Measurements from ENCODE around the gene SMIM3.
"Not testable (repeated sequence)": the region's sequence is repeated elsewhere in the genome, so short reads cannot be mapped to it uniquely, and the experiment has no call there.

Gene SMIM3

DNA sequence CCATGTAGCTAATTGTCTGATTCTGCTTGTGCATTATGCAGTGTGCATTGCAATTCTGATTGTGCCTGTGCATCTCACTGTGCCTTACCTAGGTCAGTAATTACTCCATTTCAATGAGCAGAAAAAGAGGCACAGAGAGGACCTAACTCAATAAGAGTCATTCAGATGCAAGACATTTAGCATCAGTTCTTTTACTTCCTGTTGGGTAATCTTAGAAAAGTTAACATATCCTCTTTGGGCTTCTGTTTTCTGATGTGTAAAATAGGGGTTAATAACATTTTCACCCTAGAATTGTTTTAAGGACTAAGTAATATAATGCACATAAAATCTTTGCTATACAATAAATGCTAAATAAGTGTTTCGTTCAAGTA lies 12.8 kb upstream of the SMIM3 start:
- no peak for DNase-seq

DNA sequence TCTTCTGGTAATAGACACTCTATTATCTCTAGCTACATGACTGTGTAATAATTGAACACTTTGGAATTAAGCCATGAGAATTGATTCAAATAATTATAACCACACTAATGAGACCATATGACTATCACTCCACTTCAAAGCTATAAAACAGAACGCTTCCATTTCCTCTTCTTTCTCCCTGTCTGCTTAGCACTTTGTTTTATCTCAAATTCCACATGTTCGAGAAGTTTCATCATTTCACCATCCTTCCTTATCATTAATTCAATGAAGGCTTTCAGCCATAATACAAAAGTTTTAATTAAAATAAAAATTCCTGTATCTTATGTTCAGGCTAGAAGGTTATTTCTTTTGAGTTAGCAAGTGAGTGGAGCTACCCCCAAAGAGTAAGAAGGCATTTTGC lies 12.3 kb upstream of the SMIM3 start:
- no peak for DNase-seq

DNA sequence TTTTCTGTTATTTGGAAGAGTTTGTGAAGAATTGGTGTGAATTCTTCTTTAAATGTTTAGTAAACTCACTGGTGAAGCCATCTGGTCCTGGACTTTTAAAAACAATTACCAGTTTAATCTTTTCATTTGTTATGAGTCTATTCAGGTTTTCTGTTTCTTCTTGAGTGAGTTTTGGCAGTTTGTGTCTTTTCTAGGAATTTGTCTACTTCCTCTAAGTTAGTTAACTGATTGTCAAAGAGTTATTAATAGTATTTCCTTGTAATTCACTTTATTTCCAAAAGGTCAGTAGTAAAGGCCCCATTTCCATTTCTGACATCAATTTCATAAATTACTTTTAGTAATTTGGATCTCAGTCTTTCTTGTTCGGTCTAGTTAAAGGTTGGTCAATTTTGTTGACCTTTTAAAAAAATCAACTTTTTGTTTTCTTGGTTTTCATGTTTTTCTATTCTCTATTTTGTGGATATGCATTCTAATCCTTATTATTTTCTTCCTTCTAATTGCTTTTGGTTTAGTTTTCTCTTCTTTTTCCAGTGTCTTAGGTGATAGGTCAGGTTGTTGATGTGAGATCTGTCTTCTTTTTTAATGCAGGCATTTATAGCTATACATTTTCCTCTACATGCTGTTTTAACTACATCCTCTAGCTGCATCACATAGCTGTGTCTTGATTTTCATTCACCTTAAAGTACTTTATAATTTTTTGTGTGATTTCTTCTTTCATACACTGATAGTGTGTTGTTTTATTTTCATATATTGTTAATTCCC lies 7.3 kb upstream of the SMIM3 start:
- DNase-seq: no peak

DNA sequence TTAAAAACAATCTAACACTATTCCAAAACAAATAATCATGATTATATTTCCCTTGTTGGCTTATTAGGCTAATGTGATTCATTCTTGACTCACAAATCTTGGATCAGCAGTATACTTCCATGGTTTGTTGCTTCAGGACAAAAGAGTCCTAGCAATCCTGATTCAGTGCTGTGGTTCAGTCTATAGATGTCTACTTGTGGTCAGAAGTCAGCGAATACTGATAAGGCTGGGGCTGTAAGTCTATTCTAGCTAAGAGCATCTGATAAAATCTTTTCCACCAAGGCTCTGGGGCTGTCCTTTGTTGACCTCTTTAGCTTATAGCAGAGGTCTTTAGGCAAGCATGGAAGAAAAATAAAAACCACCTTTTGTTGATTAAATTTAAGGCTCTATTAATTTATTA lies 4.4 kb upstream of the SMIM3 start:
- DNase-seq: no peak

DNA sequence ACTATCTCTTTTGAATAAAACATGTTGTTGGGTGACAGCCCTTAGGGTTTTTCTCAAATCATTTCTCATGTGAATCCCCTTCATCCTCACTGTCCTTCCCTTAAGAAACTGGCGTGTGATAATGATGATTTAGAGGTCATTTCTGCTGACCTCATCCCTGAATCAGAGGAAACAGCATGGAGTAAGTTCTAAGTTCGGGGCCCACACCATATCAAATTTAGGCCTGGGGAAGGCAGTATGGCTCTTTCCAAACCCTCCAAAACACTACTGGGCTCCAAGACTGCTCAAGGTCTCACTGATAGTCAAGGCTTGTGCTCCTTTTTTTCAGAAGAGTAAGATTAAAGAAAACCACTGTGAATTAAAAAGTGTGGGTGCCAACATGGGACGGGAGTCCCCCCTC lies 872 bp upstream of the SMIM3 start:
- no peak for DNase-seq

DNA sequence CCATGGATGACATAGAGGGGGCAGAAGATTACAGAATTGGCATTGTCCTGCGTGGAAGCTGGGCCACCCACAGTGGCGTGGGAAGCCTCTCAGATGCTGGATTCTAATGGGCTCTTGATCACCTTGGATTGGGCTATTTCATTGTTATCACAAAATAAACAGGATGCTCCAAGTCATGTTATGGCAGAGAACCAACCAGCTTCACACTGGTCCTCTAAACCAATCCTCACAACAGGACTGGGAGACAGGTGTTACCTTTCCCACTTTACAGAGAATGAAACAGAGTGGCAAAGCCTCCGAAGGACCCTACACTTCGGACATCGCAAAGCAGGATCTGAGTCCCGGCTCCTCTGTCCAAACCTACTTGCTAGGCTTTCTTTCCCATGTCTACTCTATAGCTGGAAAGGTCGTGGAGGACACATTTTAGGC lies 455 bp upstream of the SMIM3 start:
- DNase-seq: no peak

DNA sequence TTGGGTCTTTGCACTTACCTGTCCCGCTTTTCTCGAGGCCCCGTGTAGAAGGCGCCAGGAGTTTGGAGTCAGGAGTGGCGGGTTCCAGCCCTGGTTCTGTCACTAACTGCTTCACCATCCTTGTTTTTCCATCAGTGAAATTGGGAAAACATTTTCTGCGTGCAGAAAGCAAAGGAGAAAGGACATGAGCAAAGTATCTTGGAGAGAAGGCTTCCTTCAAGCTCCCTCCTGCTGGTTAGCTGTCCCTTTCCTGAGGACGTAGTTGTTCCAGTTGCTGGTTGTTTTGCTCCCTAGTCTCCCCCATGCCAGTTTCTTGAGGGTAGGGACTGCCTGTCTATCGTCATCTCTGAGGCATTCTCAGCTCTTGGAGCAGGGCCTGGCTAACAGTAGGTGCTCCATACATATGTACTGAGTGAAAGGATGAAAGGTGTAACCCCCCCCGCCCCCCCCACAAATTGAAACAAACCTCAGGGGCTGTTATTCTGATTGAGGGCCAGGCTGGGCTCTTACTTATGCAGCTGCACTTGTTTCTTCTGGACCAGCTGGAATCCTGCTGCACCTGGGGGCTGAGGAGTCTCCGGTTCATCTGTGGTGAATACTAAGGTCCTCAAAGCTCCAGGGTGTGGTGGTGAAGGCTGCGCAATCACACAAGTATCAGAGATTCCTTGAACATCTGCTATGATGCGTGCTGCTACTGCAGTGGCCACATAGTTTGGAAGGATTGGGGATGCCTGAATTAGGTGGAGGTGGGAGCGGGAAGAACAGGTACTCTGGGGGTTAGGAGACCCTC lies 1.0 kb downstream of the SMIM3 start:
- DNase-seq: no peak

DNA sequence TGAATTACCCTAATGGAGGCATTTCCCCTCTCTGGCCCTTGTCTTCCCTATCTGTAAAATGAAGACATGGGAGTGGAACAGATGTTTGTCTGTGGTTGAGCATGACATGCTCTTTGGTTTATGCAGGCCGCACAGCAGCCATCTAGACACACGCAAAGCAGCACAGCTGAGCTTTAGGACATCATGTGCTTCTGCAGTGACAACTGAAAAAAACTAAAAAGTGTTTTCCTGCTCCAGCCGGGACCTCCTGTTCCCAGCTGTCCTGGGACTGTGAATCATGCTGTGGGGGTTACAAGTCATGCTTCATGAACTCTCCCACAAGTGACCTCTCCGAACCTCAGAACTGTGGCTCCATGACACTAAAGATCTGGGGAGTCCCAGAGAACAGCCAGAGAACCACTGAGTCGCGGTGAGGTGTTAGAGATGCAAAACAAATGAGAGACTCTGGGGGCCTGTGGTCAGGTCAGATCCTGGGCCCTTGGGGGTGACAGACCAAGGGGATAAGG lies 1.7 kb downstream of the SMIM3 start:
- DNase-seq: no peak

DNA sequence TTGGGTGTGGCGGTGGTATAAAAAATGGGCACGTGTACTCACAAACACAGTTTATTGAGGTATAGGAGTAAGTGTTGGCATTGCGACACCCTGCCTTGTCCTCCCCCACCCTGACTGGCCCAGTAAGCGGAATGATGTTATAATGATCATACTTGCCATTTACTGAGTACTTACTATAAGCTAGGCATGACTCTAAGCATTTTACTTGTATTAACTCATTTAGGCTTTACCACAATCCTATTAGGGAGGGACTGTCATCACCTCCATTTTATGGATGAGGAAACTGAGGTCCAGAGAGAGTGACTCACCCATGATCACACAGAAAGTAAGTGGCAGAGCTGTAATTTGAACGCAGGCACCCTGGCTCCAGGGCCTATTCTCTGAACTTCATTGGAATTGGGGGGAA lies 2.3 kb downstream of the SMIM3 start:
- no peak for DNase-seq

DNA sequence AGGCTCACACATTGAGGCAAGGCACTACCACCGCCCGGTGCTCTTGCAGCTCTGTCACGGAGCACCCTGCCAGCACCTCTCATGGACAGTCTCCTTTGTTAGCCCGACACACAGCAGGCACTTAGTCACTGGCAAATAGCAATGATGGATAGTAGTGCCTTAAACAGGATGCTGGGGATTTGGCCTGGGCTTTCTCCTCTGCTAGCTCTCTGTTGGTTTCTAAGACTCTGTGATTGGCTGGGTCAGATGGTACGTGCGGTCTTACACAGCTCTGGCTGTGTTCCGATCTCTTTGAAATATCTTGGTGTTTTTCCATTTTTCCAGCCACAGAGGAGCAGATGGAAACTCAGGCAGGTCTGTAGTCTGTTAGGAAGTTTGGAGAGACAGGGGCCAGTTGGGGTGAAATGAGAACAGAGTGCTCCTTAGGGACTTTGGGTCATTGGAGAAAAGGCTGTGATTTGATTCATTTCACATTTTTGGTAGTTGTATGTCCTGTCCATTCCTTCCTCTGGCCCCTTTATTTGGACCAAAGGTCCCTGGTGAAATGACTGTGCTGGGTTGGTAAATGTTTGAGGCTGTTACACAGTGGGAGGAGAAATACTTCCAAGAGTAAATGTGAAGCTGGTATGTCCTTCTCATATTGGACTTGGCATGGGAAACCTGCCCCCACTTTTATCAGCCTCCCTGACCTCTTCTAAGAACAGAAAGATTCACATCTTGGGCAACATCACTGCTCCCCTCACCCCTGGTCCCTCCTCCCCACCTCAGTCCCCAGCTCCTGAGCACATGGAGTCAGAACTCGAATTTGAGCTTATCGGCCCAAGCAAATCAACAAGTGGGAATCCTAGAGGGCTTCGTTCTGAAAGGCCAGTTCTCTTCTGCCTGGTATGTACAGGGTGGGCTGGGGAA lies 3.4 kb downstream of the SMIM3 start:
- no peak for DNase-seq

DNA sequence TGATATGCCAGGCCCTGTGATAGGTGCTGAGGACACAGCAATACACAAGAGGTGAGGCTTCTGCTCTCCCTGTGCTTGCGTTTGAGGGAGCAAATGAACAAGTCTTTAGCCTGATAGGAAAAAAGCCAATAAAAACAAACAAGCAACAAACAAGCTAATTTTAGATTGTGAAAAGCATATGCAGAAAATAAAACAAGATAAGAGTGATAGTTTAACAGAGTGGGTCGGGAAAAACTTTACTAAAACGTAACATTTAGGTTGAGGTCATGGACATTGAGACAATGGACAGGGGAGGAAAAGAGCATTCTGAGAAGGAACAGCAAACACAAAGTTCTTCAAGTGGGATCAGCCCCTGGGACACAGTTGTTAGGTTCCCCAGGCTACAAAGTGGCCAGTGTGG lies 4.3 kb downstream of the SMIM3 start:
- DNase-seq: no peak

DNA sequence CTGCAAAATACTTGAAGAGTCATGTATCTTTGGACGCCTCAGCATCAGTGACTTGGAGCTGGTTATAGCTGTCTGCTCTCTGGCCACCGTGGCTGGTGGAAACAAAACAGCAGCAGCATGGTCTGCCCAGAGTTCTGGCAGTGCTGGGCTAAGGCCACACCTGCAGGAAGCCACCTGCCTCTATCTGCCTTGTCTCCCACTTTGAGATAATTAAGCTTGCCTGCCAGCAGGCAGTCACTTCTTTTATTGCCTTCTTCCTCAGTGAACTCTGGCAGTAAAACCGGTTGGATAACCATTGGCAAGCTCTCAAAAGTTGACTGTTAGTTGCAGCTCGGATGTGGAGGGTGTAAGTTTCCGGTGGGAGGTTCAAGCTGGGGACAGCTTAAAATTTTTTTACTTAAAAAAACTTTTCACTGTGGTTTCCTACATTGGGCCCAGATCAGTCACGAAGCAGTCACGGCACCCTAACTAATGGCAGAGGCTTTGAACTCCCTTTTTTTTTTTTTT lies 4.9 kb downstream of the SMIM3 start:
- DNase-seq: no peak

DNA sequence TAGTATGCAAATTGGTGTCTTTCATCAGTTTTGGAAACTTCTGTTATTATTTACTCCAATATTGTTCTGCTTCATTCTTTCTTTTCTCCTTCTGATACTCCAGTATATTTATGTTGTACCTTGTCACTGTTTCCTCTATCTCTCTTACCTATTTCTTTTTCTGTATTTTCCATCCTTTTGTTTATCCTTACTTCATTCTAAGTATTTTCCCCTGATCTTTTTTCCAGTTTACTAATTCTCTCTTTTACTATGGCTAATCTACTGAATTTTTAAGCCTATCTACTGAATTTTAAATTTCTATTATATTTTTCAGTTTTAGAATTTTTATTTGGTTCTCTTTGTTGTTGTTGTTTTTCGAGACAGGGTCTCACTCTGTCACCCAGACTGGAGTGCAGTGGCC lies 7.4 kb downstream of the SMIM3 start:
- DNase-seq: no peak

DNA sequence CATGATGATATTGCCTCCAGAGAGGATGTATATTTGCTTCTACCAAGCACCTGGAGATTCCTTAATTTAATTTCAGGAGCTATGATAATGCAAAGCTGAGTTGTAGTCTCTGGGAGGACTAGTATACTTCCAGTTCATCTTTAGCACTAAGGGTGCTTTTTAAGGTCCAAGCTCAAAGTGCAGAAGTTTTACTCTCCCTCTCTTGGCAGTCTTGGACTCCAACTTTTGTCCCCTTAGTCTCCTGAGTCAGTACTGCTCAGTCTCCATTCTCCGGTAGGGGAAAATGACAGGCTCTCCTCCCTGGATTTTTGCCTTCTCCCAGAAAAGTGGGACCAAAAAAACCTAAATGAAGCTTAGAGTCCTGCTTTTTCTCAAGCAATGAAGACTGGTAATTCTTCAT lies 8.3 kb downstream of the SMIM3 start:
- no peak for DNase-seq

DNA sequence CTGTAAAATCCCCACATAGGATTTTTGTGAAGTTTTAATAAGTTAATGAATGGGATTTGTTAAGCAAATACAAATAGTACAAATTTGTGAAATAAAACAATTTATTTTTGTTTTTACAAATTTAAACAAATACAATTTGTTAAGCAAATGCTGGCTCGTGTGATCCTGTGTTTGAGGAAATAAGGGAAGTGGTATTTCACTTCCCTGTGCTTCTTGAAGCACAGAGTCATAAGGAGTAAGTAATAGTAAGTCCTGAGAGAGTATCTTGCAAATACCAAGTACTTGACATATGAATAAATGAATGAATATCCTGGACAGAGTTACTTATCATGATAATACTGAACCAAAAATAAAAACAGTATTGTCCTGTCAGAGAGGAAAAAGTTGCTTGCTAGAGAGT lies 9.1 kb downstream of the SMIM3 start:
- no peak for DNase-seq

DNA sequence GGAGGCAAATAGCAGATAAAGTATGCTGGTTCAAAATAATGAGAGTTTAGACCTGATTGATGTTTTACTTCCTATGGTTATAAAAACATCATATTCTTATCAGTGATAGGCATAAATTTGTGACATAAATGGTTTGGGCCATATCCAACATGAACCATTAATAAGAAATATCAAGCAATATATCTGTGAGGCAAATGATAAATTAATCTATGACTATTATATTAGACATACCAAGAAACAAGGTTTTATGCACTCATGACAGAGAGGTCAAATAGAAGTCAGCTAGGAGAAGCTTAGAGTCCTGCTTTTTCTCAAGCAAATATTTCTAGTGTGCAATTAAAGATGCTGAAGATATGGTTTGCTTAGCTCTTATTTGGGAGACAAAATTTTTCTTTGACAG lies 10.4 kb downstream of the SMIM3 start:
- no peak for DNase-seq

DNA sequence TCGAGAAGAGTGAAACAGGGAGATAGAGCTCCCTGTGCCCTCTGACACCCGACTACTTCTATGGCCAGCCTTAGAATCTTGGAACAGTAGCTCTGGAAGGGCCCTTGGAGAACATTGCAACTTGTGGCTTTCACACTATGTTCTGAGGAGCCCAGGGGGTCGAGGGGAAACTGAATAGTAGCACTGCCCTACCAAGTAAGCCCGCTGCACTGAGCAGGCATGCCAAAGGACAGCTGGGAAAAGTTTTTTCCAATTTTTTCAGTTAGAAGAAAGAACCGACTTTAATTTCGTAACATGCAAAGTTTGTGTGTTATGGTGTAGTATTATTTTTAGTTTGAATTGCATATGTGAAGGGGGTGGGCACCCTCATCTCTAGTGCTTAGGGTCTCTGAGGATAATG lies 10.9 kb downstream of the SMIM3 start:
- DNase-seq: no peak

DNA sequence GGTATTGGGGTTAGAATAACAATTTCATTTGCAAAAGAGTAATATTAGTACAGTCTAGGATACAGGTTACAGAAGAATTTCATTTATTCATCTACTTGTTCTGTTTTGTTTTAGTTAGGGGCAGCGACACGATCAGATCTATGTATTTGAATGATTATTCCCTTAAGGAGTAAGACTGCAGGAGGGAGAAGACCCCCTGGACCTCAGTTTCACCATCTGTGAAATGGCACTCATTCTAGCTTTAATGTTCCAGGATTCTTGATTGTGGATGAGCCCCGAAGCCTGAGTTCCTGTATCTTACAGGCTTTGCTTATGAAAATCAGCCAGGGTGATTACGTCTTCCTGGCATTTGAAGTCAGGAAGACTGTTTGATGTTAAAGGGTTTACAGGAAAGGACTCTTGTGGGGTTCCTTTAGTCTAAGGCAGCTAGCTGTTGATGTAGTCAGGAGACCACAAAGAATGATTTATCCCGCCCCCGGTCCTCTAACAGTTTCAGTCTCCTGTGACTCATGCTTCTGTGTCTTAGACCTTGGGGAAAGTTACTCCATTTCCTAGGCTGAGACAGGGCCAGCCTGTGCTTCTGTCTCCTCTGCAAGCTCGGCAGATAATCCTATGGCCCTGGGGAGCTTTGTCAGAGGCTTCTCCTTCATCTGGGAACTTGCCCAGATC lies 11.5 kb downstream of the SMIM3 start:
- DNase-seq: no peak

DNA sequence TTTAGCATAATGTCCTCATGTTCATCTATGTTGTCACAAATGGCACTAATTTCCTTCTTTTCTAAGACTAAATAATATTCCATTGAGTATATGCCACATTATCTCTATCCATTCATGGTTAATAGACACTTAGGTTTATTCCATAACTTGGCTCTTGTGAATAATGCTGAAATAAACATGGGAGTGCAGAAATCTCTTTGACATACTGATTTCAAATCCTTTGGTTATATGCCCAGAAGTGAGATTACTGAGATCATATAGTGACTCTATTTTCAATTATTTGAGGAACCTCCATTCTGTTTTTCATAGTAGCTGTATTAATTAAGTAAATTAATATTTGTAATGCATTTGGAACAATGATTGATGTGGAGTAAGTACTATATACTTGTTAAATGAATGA lies 13.0 kb downstream of the SMIM3 start:
- no peak for DNase-seq

DNA sequence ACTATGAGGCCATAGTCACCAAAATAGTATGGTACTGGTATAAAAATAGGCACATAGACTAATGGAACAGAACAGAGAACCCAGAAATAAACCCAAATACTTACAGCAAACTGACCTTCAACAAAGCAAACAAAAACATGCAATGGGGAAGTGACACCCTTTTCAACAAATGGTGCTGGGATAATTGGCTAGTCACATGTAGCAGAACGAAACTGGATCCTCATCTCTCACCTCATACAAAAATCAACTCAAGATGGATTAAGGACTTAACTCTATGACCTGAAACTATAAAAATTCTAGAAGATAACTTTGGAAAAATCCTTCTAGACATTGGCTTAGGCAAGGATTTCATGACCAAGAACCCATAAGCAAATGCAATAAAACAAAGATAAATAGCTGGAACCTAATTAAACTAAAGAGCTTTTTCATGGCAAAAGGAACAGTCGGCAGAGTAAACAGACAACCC lies 14.9 kb downstream of the SMIM3 start:
- not testable (repeated sequence) for DNase-seq

DNA sequence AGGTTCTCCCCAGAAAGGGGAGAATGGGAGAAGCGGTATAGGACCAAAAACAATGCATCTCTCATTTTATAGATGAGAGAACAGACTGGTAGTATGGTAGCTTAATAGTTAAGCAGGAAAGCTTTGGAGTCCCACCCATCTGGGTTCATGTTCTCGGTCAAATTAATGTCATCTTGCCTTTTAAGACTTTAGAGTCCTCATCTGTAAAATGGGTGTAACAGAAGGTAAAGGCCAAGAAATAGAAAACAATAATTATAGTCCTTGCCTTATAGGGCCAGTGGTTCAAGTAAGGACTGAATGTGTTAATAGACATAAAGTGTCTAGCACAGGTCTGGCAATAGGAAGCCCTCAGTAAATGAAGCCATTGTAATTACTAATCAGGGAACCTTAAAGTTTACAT lies 16.4 kb downstream of the SMIM3 start:
- no peak for DNase-seq

DNA sequence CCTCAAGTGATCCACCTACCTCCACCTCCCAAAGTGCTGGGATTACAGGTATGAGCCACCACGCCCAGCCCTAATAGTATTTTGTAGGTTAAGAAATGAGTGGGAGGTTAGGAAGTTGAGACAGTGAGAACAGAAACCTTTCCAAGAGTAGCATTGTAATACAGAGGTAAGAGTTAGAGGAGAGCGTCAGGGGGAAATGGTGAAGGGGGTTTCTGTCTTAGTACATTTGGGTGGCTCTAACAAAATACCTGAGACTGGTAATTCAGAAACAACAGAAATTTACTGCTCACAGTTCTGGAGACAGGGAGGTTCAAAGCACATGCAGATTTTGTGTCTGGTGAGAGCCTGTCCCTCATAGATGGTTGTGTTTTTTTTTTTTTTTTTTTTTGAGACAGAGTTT lies 18.8 kb downstream of the SMIM3 start:
- no peak for DNase-seq

Data from NCI-H187 treated with DMSO at 0.1 percent for 48 hours (cell line).